HepG2 (cell line): ENCODE results near the gene TJAP1. TPM values are rescaled to one million over a fixed set of nuclear protein-coding genes. Genes with fewer than 3 reads are reported as not detected.

ENCODE experiments used
- ARID3A ChIP-seq: IDR thresholded peaks from 2 replicates; pipeline ENCODE4 v1.6.1; 2012; ENCODE audit warnings: low read depth, low read length, improper control_type of control experiment
- CTCF ChIP-seq: sonication (generic); formaldehyde crosslinking; IDR thresholded peaks from 2 replicates; pipeline ENCODE4 v1.5.0; 2020; ENCODE audit warnings: mild to moderate bottlenecking, missing genetic modification reagents, moderate library complexity
- EHMT2 ChIP-seq: fragments of 200-600 bp; sonication (generic); IDR thresholded peaks from 2 replicates; pipeline ENCODE4 v1.7.0; 2017; ENCODE audit warnings: antibody characterized with exemption, low read depth, low read length, borderline replicate concordance
- GATA4 ChIP-seq: sonication (generic); IDR thresholded peaks from 2 replicates; pipeline ENCODE4 v1.6.1; 2016; ENCODE audit warnings: antibody characterized with exemption, low read depth, borderline replicate concordance
- IKZF5 ChIP-seq: IDR thresholded peaks from 2 replicates; pipeline ENCODE4 v1.6.1; 2018; ENCODE audit warnings: missing genetic modification reagents, mild to moderate bottlenecking, missing compliant biosample characterization
- IRX3 ChIP-seq: sonication (generic); formaldehyde crosslinking; IDR thresholded peaks from 2 replicates; pipeline ENCODE4 v1.8.1; 2023; ENCODE audit warnings: mild to moderate bottlenecking, low read depth, missing genetic modification reagents, borderline replicate concordance
- KAT8 ChIP-seq: IDR thresholded peaks from 2 replicates; pipeline ENCODE4 v1.6.1; 2016; ENCODE audit warnings: missing genetic modification reagents, missing compliant biosample characterization
- MXD1 ChIP-seq: sonication (generic); formaldehyde crosslinking; IDR thresholded peaks from 2 replicates; pipeline ENCODE4 v1.4.0; 2020; ENCODE audit warnings: mild to moderate bottlenecking, missing genetic modification reagents
- POGZ ChIP-seq: sonication (generic); formaldehyde crosslinking; IDR thresholded peaks from 2 replicates; pipeline ENCODE4 v1.4.0; 2020; ENCODE audit warnings: mild to moderate bottlenecking, missing genetic modification reagents
- RBM22 ChIP-seq: fragments of 200-400 bp; formaldehyde crosslinking; optimal IDR thresholded peaks from 2 replicates; pipeline ENCODE3; 2017; ENCODE audit warnings: mild to moderate bottlenecking, low read length, moderate library complexity
- TERF1 ChIP-seq: sonication (generic); formaldehyde crosslinking; IDR thresholded peaks from 2 replicates; pipeline ENCODE4 v1.8.0; 2022; ENCODE audit warnings: mild to moderate bottlenecking, missing genetic modification reagents, moderate library complexity
- ZBTB37 ChIP-seq: sonication (generic); formaldehyde crosslinking; IDR thresholded peaks from 2 replicates; pipeline ENCODE4 v1.4.0; 2020; ENCODE audit warnings: mild to moderate bottlenecking, missing genetic modification reagents
- ZKSCAN5 ChIP-seq: sonication (generic); formaldehyde crosslinking; IDR thresholded peaks from 2 replicates; pipeline ENCODE4 v1.5.1; 2020; ENCODE audit warnings: mild to moderate bottlenecking, missing genetic modification reagents
- ZNF282 ChIP-seq: fragments of 450-650 bp; IDR thresholded peaks from 2 replicates; pipeline ENCODE4 v1.6.1; 2018; ENCODE audit not compliant: partially characterized antibody
- ZNF510 ChIP-seq: sonication (generic); formaldehyde crosslinking; IDR thresholded peaks from 2 replicates; pipeline ENCODE4 v1.4.0; 2020; ENCODE audit warnings: low read depth, mild to moderate bottlenecking, missing genetic modification reagents
- ZNF547 ChIP-seq: sonication (generic); formaldehyde crosslinking; IDR thresholded peaks from 2 replicates; pipeline ENCODE4 v1.5.1; 2020; ENCODE audit warnings: mild to moderate bottlenecking, missing genetic modification reagents
- ZNF644 ChIP-seq: IDR thresholded peaks from 2 replicates; pipeline ENCODE4 v1.6.1; 2016; ENCODE audit warnings: low read depth
- ZNF703 ChIP-seq: sonication (generic); formaldehyde crosslinking; IDR thresholded peaks from 2 replicates; pipeline ENCODE4 v1.5.1; 2020; ENCODE audit warnings: missing genetic modification reagents, mild to moderate bottlenecking, moderate library complexity, borderline replicate concordance
- ZNF780A ChIP-seq: sonication (generic); formaldehyde crosslinking; IDR thresholded peaks from 2 replicates; pipeline ENCODE4 v1.8.0; 2022; ENCODE audit warnings: mild to moderate bottlenecking, missing genetic modification reagents, moderate library complexity
- ZNF83 ChIP-seq: sonication (generic); formaldehyde crosslinking; IDR thresholded peaks from 2 replicates; pipeline ENCODE4 v1.4.0; 2020; ENCODE audit warnings: missing genetic modification reagents, mild to moderate bottlenecking, borderline replicate concordance
- ZSCAN9 ChIP-seq: IDR thresholded peaks from 2 replicates; pipeline ENCODE4 v1.6.1; 2016; ENCODE audit warnings: borderline replicate concordance
- polyA plus RNA-seq, 8 experiments: library from polyadenylated mRNA; depleted of rRNA in 3 of 8; stranded (reverse) in 7 of 8; unstranded in 1 of 8; fragments of >200 nt; fragmentation: Illumina TruSeq in 4 of 8; extraction: Trizol in 4 of 8; gene quantifications; 2 replicates each; pipeline versions ENCODE4 v1.2.1 to v1.2.3, GENCODE V29; 2011 to 2016; ENCODE audit warnings: low read depth in 4 of 8, missing spikeins in 1 of 8, mixed read lengths in 1 of 8; ENCODE audit not compliant: insufficient read depth in 1 of 8
- total RNA-seq, 5 experiments: library from RNA; depleted of rRNA; stranded (reverse); fragments of >200 nt; fragmentation: Illumina TruSeq; extraction: Trizol; gene quantifications; 2 replicates each; pipeline ENCODE4 v1.2.3, GENCODE V29; 2016; ENCODE audit warnings: low read depth in 1 of 5

The TJAP1 gene
- total and polyA plus RNA-seq, 2 of the 13 experiments (the other 11 are each of a cell fraction or from before 2014, with no cell fraction given) = 15.7 to 41.6 TPM

- no peak for TF ChIP-seq ZNF83 (CRISPR knock-in tag)
- TF ChIP-seq ZBTB37 (CRISPR knock-in tag) = 0 out of 2 replicates have a peak, but pooled peaks have one; percentile 14
- TF ChIP-seq IKZF5 = peak; percentile 44; the same call in 1 of the 2 replicates
- TF ChIP-seq CTCF = 0 out of 2 replicates have a peak, but pooled peaks have one; percentile 21
- TF ChIP-seq ZNF703 (CRISPR knock-in tag) = no peak
- TF ChIP-seq IRX3 = no peak
- TF ChIP-seq ZSCAN9 (CRISPR knock-in tag) = peak; percentile 57; the same call in 1 of the 2 replicates
- TF ChIP-seq TERF1 (CRISPR knock-in tag) = no peak
- no peak for TF ChIP-seq ZNF282
- TF ChIP-seq POGZ (CRISPR knock-in tag) = peak; percentile 78
- 0 out of 2 replicates have a peak, but pooled peaks have one; percentile 34 for TF ChIP-seq ZKSCAN5 (CRISPR knock-in tag)
- TF ChIP-seq MXD1 (CRISPR knock-in tag) = 0 out of 2 replicates have a peak, but pooled peaks have one; percentile 20
- 0 out of 2 replicates have a peak, but pooled peaks have one; percentile 18 for TF ChIP-seq ARID3A
- peak; percentile 80 for TF ChIP-seq KAT8 (CRISPR knock-in tag)
- TF ChIP-seq GATA4 = no peak
- peak; percentile 93; the same call in 1 of the 2 replicates for TF ChIP-seq ZNF510
- no peak for TF ChIP-seq EHMT2
- TF ChIP-seq ZNF644 (CRISPR knock-in tag) = no peak
- no peak for TF ChIP-seq RBM22
- no peak for TF ChIP-seq ZNF547 (CRISPR knock-in tag)
- peak; percentile 56; the same call in 1 of the 2 replicates for TF ChIP-seq ZNF780A (CRISPR knock-in tag)
Measured at GRCh38 chr6:43477235-43478007, at the start of gene TJAP1 (continued).
